ENCODE data around the gene SIGLEC8. TPM values are rescaled to one million over a fixed set of nuclear protein-coding genes. Genes with fewer than 3 reads are reported as not detected.

SIGLEC8 gene
- total RNA-seq, 1 donor from 2014 or later: not detected

DNA sequence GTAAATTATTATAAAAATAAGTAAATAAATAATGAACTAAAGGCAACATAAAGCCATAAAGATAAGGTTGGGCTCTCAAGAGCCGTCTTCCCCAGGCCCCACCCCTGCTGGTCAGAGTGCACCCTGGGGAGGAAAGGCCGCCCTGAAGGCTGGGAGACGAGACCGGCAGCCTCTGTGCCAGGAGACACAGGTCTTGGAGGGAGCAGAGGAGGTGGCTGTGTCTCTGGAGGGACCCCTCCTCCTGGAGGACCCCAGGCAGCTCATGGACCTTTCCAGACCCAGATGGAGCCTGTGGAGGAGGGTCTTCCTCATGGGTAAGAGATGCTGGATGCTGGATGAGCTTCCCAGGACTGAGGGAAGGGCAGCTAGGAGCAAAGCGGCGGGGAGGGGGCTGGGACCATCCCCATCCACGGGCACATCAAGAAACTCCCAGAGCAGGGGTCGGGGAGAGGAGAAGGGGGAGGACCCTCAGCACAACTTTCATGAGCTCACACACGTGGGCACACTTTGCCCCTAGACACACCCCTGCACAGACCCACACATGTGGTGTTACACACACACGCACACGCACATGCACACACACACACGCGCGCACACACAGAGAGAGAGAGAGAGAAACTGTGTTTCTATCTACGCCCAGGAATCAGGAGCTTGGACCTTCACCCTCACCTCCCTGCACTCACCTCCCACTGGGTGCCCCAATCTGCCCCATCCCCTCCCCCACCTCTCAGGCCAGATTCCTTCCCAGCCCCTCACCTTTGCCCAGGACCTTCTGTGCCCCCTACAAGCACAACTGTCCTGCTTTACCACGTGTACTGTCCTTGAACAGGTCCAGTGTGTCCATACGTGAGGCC, 20.4 kb upstream of the SIGLEC8 start, which contains the start of gene CEACAM18:
Gene CEACAM18, plus strand, starts transcription at position 159 of the 854 bp plus-strand sequence.
- Histone ChIP-seq H3K9ac (no peak within 1 kb of the TSS), H3K27ac (no peak within 1 kb of the TSS), H2AFZ (replicated peaks) (no peak within 1 kb of the TSS), H3K4me2 (no peak within 1 kb of the TSS), H3K79me2 (ENCODE audit: low read depth) (no peaks in the 10 kb centered on the region), H3K9me3 (ENCODE audit: low read depth) (no peaks in the 10 kb centered on the region), H3F3A (ENCODE audit: low read depth) (no peaks in the 10 kb centered on the region), H4K20me1 (ENCODE audit: low read depth) (no peaks in the 10 kb centered on the region), H3K4me1 (no peaks in the 10 kb centered on the region), H3K36me3 (no peaks in the 10 kb centered on the region), H3K4me3 (no peak within 1 kb of the TSS), H3K27me3 (no peaks in the 10 kb centered on the region)
- Mint-ChIP-seq H3K4me1 (no peaks in the 10 kb centered on the region), H3K9me3 (no peaks in the 10 kb centered on the region), H3K4me3 (no peak within 1 kb of the TSS), H3K27me3 (ENCODE audit: insufficient read depth, low read depth) (peaks cover 14% of the 10 kb centered on the region), H3K27ac (no peak within 1 kb of the TSS), H3K36me3 (no peaks in the 10 kb centered on the region)
- no peak for TF ChIP-seq EZH2phosphoT487 (IDR thresholded peaks at IDR 0.05)
- TF ChIP-seq, protein P1, sequence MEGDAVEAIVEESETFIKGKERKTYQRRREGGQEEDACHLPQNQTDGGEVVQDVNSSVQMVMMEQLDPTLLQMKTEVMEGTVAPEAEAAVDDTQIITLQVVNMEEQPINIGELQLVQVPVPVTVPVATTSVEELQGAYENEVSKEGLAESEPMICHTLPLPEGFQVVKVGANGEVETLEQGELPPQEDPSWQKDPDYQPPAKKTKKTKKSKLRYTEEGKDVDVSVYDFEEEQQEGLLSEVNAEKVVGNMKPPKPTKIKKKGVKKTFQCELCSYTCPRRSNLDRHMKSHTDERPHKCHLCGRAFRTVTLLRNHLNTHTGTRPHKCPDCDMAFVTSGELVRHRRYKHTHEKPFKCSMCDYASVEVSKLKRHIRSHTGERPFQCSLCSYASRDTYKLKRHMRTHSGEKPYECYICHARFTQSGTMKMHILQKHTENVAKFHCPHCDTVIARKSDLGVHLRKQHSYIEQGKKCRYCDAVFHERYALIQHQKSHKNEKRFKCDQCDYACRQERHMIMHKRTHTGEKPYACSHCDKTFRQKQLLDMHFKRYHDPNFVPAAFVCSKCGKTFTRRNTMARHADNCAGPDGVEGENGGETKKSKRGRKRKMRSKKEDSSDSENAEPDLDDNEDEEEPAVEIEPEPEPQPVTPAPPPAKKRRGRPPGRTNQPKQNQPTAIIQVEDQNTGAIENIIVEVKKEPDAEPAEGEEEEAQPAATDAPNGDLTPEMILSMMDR (IDR thresholded peaks at IDR 0.05): no peak
- no peak for TF ChIP-seq EZH2 (IDR thresholded peaks at IDR 0.05)
- no peak for DNase-seq (ENCODE audit: low spot score)

DNA sequence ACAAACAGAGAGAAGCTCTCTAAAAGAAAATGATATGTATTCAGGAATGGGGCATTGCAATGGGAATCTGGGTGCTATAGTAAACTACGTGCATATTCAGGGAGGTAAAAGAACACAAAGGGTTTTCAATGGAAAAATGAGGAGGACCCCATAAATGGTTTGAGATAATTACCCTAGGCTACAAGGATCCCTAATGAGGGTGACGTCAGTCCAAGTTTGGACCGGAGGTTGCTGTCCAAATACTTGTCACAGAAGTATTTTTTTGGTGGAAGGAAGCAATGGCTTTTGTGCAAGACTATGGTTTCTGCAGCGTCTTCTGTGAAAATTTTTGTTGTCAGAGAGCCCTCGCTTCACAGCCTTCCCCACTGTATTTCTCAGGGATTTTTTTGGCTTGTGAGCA, 19.1 kb upstream of the SIGLEC8 start:
- Histone ChIP-seq H2AFZ (replicated peaks) (no peak overlapping the region), H3K79me2 (ENCODE audit: low read depth) (no peaks in the 10 kb centered on the region)
- H3K4me3 Mint-ChIP-seq: no peak overlapping the region

DNA sequence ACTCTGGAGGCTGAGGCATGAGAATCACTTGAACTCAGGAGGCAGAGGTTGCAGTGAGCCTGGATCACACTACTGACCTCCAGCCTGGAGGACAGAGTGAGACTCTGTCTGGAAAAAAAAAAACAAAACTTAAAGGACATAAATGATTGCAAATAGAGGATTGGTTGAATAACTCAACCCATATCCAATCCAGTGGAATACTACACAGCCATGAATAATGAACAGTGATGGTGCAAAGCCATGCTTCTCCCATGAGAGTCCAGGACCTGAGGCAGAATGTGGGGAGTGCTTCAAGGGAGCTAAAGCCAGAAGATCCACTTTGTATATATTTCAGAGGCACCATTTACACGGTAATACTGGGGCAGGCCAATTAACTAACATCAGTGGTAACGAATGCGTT, 17.9 kb upstream of the SIGLEC8 start:
- no peak overlapping the region for H3K9ac ChIP-seq
- Mint-ChIP-seq H3K27me3 (ENCODE audit: insufficient read depth, low read depth) (peaks cover 17% of the 10 kb centered on the region), H3K9me3 (no peaks in the 10 kb centered on the region), H3K27ac (no peak overlapping the region), H3K4me1 (no peaks in the 10 kb centered on the region), H3K4me3 (no peak overlapping the region), H3K36me3 (no peaks in the 10 kb centered on the region)
- no peaks in the 10 kb centered on the region for H3K36me3 ChIP-seq
- no peak overlapping the region for H3K4me3 ChIP-seq
- H3K27ac ChIP-seq: no peak overlapping the region
- H2AFZ ChIP-seq (replicated peaks): no peak overlapping the region
- TF ChIP-seq EZH2phosphoT487 (IDR thresholded peaks at IDR 0.05): no peak
- TF ChIP-seq, protein P1 (IDR thresholded peaks at IDR 0.05): no peak
- TF ChIP-seq EZH2 (IDR thresholded peaks at IDR 0.05): no peak
- no peaks in the 10 kb centered on the region for H4K20me1 ChIP-seq (ENCODE audit: low read depth)
- H3K79me2 ChIP-seq (ENCODE audit: low read depth): no peaks in the 10 kb centered on the region
- no peaks in the 10 kb centered on the region for H3F3A ChIP-seq (ENCODE audit: low read depth)
- H3K27me3 ChIP-seq: no peaks in the 10 kb centered on the region
- no peaks in the 10 kb centered on the region for H3K4me1 ChIP-seq
- no peaks in the 10 kb centered on the region for H3K9me3 ChIP-seq (ENCODE audit: low read depth)
- H3K4me2 ChIP-seq: no peak overlapping the region
- no peak for DNase-seq (ENCODE audit: low spot score)

More for the DNA sequence above, 19.1 kb upstream of the SIGLEC8 start:
- H3K9me3 ChIP-seq (ENCODE audit: low read depth): no peaks in the 10 kb centered on the region
- no peak overlapping the region for H3K4me2 ChIP-seq
- H3K27me3 ChIP-seq: no peaks in the 10 kb centered on the region
- H3K36me3 ChIP-seq: no peaks in the 10 kb centered on the region
- H4K20me1 ChIP-seq (ENCODE audit: low read depth): no peaks in the 10 kb centered on the region
- H3K9ac ChIP-seq: no peak overlapping the region
- H3K27me3 Mint-ChIP-seq (ENCODE audit: insufficient read depth, low read depth): peaks cover 17% of the 10 kb centered on the region
- no peak overlapping the region for H3K27ac ChIP-seq
- no peaks in the 10 kb centered on the region for H3K36me3 Mint-ChIP-seq
- H3F3A ChIP-seq (ENCODE audit: low read depth): no peaks in the 10 kb centered on the region
- H3K4me1 ChIP-seq: no peaks in the 10 kb centered on the region
- TF ChIP-seq EZH2phosphoT487 (IDR thresholded peaks at IDR 0.05): no peak
- TF ChIP-seq, protein P1 (IDR thresholded peaks at IDR 0.05): no peak
- no peak for DNase-seq (ENCODE audit: low spot score)
- no peak overlapping the region for H3K27ac Mint-ChIP-seq
- no peak overlapping the region for H3K4me3 ChIP-seq
- H3K9me3 Mint-ChIP-seq: no peaks in the 10 kb centered on the region
- no peaks in the 10 kb centered on the region for H3K4me1 Mint-ChIP-seq
